GM13976 (cell line): Measurements from ENCODE around the gene RGS13.

Experiments used
- DNase-seq: peaks from one replicate; pipeline ENCODE4 v3.0.0; 2012; ENCODE audit warnings: low spot score
- in situ Hi-C: fragments of 300-500 bp; cut with MboI; formaldehyde crosslinking; loops from one replicate; pipeline ENCODE4 v1.12.0; 2022; ENCODE audit warnings: low sequenced_read_pairs, mixed read lengths, inconsistent platforms; ENCODE audit not compliant: unreplicated experiment
- TF ChIP-seq, protein P1 (sequence below): IDR thresholded peaks from 2 replicates; pipeline ENCODE4 v1.5.1; 2012; ENCODE audit warnings: borderline replicate concordance, mild to moderate bottlenecking; ENCODE audit not compliant: insufficient read depth; ENCODE audit errors: extremely low read depth, missing control alignments, control extremely low read depth

RGS13 gene

DNA sequence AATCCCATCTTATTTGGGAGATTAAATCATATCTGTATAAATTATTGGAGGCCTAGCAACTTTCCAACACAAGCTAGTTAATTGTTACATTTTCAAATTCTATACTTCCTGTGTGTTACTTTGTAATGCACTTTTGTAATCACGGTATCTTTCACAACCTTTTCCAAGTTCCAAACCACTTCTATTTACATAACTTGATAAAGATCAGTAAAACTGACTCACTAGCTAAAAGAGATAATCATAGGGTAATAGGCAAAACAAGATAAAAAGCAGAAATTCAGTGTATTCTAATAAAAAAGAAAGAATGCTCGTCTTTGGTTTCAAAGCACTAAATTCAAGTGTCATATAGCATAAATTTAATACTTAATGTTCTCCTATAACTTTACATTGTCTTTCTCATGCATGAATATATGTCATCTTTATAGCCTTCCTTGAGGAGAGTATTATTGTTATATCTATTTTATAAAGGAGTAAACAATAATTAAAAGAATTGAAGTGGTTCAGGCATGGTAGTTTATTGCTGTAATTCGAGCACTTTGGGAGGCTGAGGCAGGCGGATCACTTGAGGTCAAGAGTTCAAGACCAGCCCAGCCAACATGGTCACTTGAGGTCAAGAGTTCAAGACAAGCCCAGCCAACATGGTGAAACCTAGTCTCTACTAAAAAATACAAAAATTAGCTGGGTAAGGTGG is 66.4 kb downstream of the RGS13 start:
- TF ChIP-seq, protein P1, sequence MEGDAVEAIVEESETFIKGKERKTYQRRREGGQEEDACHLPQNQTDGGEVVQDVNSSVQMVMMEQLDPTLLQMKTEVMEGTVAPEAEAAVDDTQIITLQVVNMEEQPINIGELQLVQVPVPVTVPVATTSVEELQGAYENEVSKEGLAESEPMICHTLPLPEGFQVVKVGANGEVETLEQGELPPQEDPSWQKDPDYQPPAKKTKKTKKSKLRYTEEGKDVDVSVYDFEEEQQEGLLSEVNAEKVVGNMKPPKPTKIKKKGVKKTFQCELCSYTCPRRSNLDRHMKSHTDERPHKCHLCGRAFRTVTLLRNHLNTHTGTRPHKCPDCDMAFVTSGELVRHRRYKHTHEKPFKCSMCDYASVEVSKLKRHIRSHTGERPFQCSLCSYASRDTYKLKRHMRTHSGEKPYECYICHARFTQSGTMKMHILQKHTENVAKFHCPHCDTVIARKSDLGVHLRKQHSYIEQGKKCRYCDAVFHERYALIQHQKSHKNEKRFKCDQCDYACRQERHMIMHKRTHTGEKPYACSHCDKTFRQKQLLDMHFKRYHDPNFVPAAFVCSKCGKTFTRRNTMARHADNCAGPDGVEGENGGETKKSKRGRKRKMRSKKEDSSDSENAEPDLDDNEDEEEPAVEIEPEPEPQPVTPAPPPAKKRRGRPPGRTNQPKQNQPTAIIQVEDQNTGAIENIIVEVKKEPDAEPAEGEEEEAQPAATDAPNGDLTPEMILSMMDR: no peak
- in situ Hi-C loops: no loop called here
- DNase-seq: no peak

GRCh38 chr1:192703283-192704206 is 67.6 kb downstream of the RGS13 start:
- DNase-seq: peak; percentile 12
- TF ChIP-seq, protein P1: no peak
- in situ Hi-C loops: no loop called here

GRCh38 chr1:192705510-192705909 is 69.6 kb downstream of the RGS13 start:
- TF ChIP-seq, protein P1: no peak
- in situ Hi-C loops: no loop called here
- no peak for DNase-seq

DNA sequence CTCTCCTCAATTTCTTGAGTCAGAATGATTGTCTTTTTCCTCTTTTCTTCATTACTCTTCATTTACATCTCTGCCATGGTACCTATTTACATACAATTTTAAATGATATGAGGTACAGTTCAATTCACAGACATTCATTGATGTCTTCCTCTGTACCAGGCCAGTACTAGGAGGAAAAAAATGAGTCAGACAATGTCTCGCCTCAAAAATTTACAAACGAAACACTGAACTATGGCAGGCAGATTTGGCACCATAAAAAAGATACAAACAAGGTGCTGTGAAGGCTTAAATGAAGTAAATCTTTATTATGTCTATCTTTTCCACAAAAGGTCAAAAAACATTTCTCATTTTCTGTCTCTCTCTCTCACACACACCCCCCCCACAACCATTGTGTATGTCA is 71.0 kb downstream of the RGS13 start:
- TF ChIP-seq, protein P1: no peak
- no peak for DNase-seq
- in situ Hi-C loops: no loop called here

DNA sequence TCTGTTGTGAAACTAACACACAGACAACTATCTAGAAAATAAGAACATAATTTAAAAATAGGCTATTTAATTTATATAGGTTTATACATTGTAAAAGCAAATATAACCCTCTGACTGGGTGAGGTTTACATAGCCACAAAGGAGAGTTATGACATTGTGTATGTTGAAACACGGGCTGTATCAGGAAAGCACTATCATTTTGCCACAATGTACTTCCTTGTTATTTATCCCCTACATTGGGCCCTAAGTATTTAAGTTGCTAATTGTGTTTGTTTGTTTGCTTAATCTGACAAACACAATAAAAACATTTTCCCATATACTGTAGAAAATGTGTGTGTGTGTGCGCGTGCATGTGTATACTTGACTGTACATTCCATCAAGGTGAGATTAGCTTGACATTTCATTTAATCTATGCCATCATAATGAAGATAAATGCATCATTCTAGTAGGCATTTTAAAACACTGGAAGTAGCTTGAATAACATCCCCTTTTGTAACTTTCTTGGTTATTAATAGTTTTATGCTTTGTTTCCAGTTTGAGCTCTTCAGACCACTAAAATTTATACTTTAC is 72.1 kb downstream of the RGS13 start:
- in situ Hi-C loops: no loop called here
- no peak for DNase-seq
- TF ChIP-seq, protein P1: no peak

DNA sequence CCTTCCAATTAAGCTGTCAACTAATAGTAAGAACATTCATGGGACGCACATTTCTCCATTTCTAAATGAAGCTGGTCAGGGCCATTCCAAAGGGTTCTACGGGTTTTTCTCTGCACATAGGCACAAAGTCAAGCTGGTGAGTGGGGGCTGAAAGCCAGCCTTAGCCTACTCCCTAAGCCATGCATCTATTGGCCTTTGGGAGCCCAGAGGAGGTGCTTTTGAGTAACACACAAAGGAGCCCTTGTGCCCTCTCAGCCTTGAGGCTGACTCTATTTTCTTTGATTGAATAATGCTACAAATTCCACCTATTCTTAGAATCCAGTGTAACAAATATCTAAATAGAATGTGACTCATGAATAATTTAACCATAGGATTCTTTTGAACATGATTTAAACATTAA is 73.6 kb downstream of the RGS13 start:
- in situ Hi-C loops: no loop called here

More for the DNA sequence above, 73.6 kb downstream of the RGS13 start:
- TF ChIP-seq, protein P1: no peak
- no peak for DNase-seq
